Stimulated activated effector memory CD8-positive, alpha-beta T cell treated with anti-CD3 and anti-CD28 coated beads, Interleukin-12 subunit alpha, Interleukin-12 subunit beta, amount 100 ng/mL, for 72 hours (primary cell): ENCODE data around the gene SNN.

Experiments used
- ATAC-seq: fragments of 150-1000 bp; cut with Tn5 transposase; 2 replicates; pipeline ENCODE4 v1.10.0; 2021
- DNase-seq, 2 donors: peaks; one replicate each; pipeline ENCODE4 v3.0.0; 2021 to 2022; ENCODE audit warnings: low spot score in 2 of 2
- H3K27ac Mint-ChIP-seq: one replicate; pipeline ENCODE4 v1.8.0; 2022; ENCODE audit warnings: mild to moderate bottlenecking, mixed read lengths
- H3K36me3 Mint-ChIP-seq: one replicate; pipeline ENCODE4 v1.8.0; 2022; ENCODE audit warnings: mild to moderate bottlenecking, mixed read lengths
- H3K4me1 Mint-ChIP-seq: one replicate; pipeline ENCODE4 v1.8.0; 2022; ENCODE audit warnings: mixed read lengths
- H3K4me3 Mint-ChIP-seq: one replicate; pipeline ENCODE4 v1.8.0; 2022; ENCODE audit warnings: mild to moderate bottlenecking, mixed read lengths
- H3K9me3 Mint-ChIP-seq: one replicate; pipeline ENCODE4 v1.8.0; 2022; ENCODE audit warnings: mixed read lengths

Gene SNN

GRCh38 chr16:11642765-11643116 is 25.5 kb upstream of the SNN start:
- DNase-seq, result no peak
- Mint-ChIP-seq H3K27ac (no peak overlapping the region), H3K9me3 (no peaks in the 10 kb centered on the region), H3K4me3 (no peak overlapping the region), H3K36me3 (peaks cover 5% of the 10 kb centered on the region), H3K4me1 (peaks cover 13% of the 10 kb centered on the region)
- ATAC-seq, result no peak

- H3K27ac Mint-ChIP-seq, result no peak overlapping the region
- peaks cover 4% of the 10 kb centered on the region for H3K4me1 Mint-ChIP-seq
- H3K4me3 Mint-ChIP-seq, result no peak overlapping the region
- DNase-seq, result no peak
- H3K9me3 Mint-ChIP-seq, result no peaks in the 10 kb centered on the region
- peaks cover 5% of the 10 kb centered on the region for H3K36me3 Mint-ChIP-seq
- ATAC-seq, result no peak
Observed at GRCh38 chr16:11649276-11649675, 19.0 kb upstream of the SNN start.

- DNase-seq (no peak), ATAC-seq (no peak)
- Mint-ChIP-seq H3K36me3 (peaks cover 5% of the 10 kb centered on the region), H3K9me3 (no peaks in the 10 kb centered on the region), H3K27ac (no peak overlapping the region), H3K4me1 (peaks cover 9% of the 10 kb centered on the region), H3K4me3 (no peak overlapping the region)
Observed at GRCh38 chr16:11650641-11651591, 17.3 kb upstream of the SNN start.

- ATAC-seq (no peak), DNase-seq (no peak)
- no peaks in the 10 kb centered on the region for H3K9me3 Mint-ChIP-seq
- H3K36me3 Mint-ChIP-seq, result peaks cover 5% of the 10 kb centered on the region
- peaks cover 9% of the 10 kb centered on the region for H3K4me1 Mint-ChIP-seq
- no peak overlapping the region for H3K4me3 Mint-ChIP-seq
- H3K27ac Mint-ChIP-seq, result no peak overlapping the region
Observed at GRCh38 chr16:11651796-11652195, 16.5 kb upstream of the SNN start.

- Mint-ChIP-seq H3K4me3 (no peak overlapping the region), H3K36me3 (no peaks in the 10 kb centered on the region), H3K9me3 (no peaks in the 10 kb centered on the region), H3K4me1 (peaks cover 9% of the 10 kb centered on the region), H3K27ac (no peak overlapping the region)
- ATAC-seq, result no peak
- no peak for DNase-seq
Observed at GRCh38 chr16:11655655-11656054, 12.6 kb upstream of the SNN start.

GRCh38 chr16:11657556-11657955 is 10.7 kb upstream of the SNN start:
- Mint-ChIP-seq H3K27ac (peak overlapping the region; percentile 39), H3K36me3 (no peaks in the 10 kb centered on the region), H3K9me3 (no peaks in the 10 kb centered on the region), H3K4me1 (peaks cover 9% of the 10 kb centered on the region), H3K4me3 (no peak overlapping the region)
- DNase-seq (no peak), ATAC-seq (no peak)

- Mint-ChIP-seq H3K4me3 (no peak overlapping the region), H3K36me3 (no peaks in the 10 kb centered on the region), H3K9me3 (no peaks in the 10 kb centered on the region), H3K27ac (peak overlapping the region; percentile 23), H3K4me1 (peaks cover 10% of the 10 kb centered on the region)
- no peak for DNase-seq
- ATAC-seq, result no peak
Observed at GRCh38 chr16:11658896-11659708, 9.2 kb upstream of the SNN start.

- Mint-ChIP-seq H3K36me3 (no peaks in the 10 kb centered on the region), H3K4me3 (no peak overlapping the region), H3K9me3 (no peaks in the 10 kb centered on the region), H3K4me1 (peaks cover 18% of the 10 kb centered on the region), H3K27ac (no peak overlapping the region)
- ATAC-seq (no peak), DNase-seq (no peak)
Observed at GRCh38 chr16:11660565-11660964, 7.7 kb upstream of the SNN start.

GRCh38 chr16:11662582-11662981 is 5.7 kb upstream of the SNN start:
- H3K9me3 Mint-ChIP-seq, result no peaks in the 10 kb centered on the region
- H3K4me3 Mint-ChIP-seq, result no peak overlapping the region
- no peak for DNase-seq
- no peaks in the 10 kb centered on the region for H3K36me3 Mint-ChIP-seq
- peaks cover 27% of the 10 kb centered on the region for H3K4me1 Mint-ChIP-seq
- H3K27ac Mint-ChIP-seq, result no peak overlapping the region
- ATAC-seq, result no peak

GRCh38 chr16:11665071-11665491 is 3.2 kb upstream of the SNN start:
- Mint-ChIP-seq H3K27ac (peak overlapping the region; percentile 73), H3K4me1 (peaks cover 31% of the 10 kb centered on the region), H3K36me3 (no peaks in the 10 kb centered on the region), H3K4me3 (peak overlapping the region; percentile 10), H3K9me3 (no peaks in the 10 kb centered on the region)
- ATAC-seq, result no peak
- no peak for DNase-seq

- DNase-seq (no peak), ATAC-seq (no peak)
- no peaks in the 10 kb centered on the region for H3K36me3 Mint-ChIP-seq
- H3K4me1 Mint-ChIP-seq, result peaks cover 44% of the 10 kb centered on the region
- no peaks in the 10 kb centered on the region for H3K9me3 Mint-ChIP-seq
- H3K4me3 Mint-ChIP-seq, result peak overlapping the region; percentile 42
- H3K27ac Mint-ChIP-seq, result no peak overlapping the region
Observed at GRCh38 chr16:11666103-11667055, 1.9 kb upstream of the SNN start.

- peak overlapping the region; percentile 42 for H3K4me3 Mint-ChIP-seq
- H3K9me3 Mint-ChIP-seq, result no peaks in the 10 kb centered on the region
- no peak for DNase-seq
- H3K36me3 Mint-ChIP-seq, result no peaks in the 10 kb centered on the region
- no peak for ATAC-seq
- H3K27ac Mint-ChIP-seq, result no peak overlapping the region
- H3K4me1 Mint-ChIP-seq, result peaks cover 53% of the 10 kb centered on the region
Observed at GRCh38 chr16:11667221-11667823, 933 bp upstream of the SNN start.

- DNase-seq, result no peak
- H3K36me3 Mint-ChIP-seq, result no peaks in the 10 kb centered on the region
- peak overlapping the region; percentile 53 for H3K4me3 Mint-ChIP-seq
- H3K9me3 Mint-ChIP-seq, result no peaks in the 10 kb centered on the region
- no peak for ATAC-seq
- no peak overlapping the region for H3K27ac Mint-ChIP-seq
- peaks cover 66% of the 10 kb centered on the region for H3K4me1 Mint-ChIP-seq
Observed at GRCh38 chr16:11668623-11669379, 546 bp downstream of the SNN start.
